Neural crest cell (in vitro differentiated cells): Measurements from ENCODE around the gene IFNA16. TPM values are rescaled to one million over a fixed set of nuclear protein-coding genes. Genes with fewer than 3 reads are reported as not detected.
"Not testable (repeated sequence)": the region's sequence is repeated elsewhere in the genome, so short reads cannot be mapped to it uniquely, and the experiment has no call there.

ENCODE experiments used
- DNase-seq: peaks from one replicate; pipeline ENCODE4 v3.0.0; 2021; ENCODE audit warnings: low read depth, mixed read lengths, low spot score
- H3K27ac Mint-ChIP-seq: one replicate; pipeline ENCODE4 v1.8.0; 2021; ENCODE audit warnings: mild to moderate bottlenecking, mixed read lengths; ENCODE audit not compliant: unreplicated experiment
- H3K27me3 Mint-ChIP-seq: 2 replicates; pipeline ENCODE4 v1.8.0; 2021; ENCODE audit warnings: low read depth, mild to moderate bottlenecking, mixed read lengths
- H3K36me3 Mint-ChIP-seq: 2 replicates; pipeline ENCODE4 v1.8.0; 2021; ENCODE audit warnings: low read depth, mild to moderate bottlenecking, mixed read lengths
- H3K4me1 Mint-ChIP-seq: 2 replicates; pipeline ENCODE4 v1.8.0; 2021; ENCODE audit warnings: mixed read lengths
- H3K4me3 Mint-ChIP-seq: one replicate; pipeline ENCODE4 v1.8.0; 2021; ENCODE audit warnings: mild to moderate bottlenecking, mixed read lengths
- H3K9me3 Mint-ChIP-seq: 2 replicates; pipeline ENCODE4 v1.8.0; 2021; ENCODE audit warnings: mixed read lengths
- CTCF ChIP-seq: fragments of 200-600 bp; sonication (generic); conservative IDR thresholded peaks from 2 replicates; pipeline ENCODE4 v1.5.0; 2021; ENCODE audit warnings: antibody characterized with exemption, mild to moderate bottlenecking
- total RNA-seq: library from RNA; stranded (reverse); gene quantifications from 2 replicates; pipeline ENCODE4 v1.2.1, GENCODE V29; 2021

IFNA16 gene
- total RNA-seq, 1 donor from 2014 or later, result not detected

- no peaks in the 10 kb centered on the region for H3K4me1 Mint-ChIP-seq
- no peak overlapping the region for H3K4me3 Mint-ChIP-seq
- H3K27ac Mint-ChIP-seq, result no peak overlapping the region
- peaks cover 16% of the 10 kb centered on the region for H3K27me3 Mint-ChIP-seq
- TF ChIP-seq CTCF, result no peak
- H3K9me3 Mint-ChIP-seq, result no peaks in the 10 kb centered on the region
- no peak for DNase-seq
- H3K36me3 Mint-ChIP-seq, result no peaks in the 10 kb centered on the region
These were observed 16.1 kb upstream of the IFNA16 start for GRCh38 chr9:21233258-21233657.

- Mint-ChIP-seq H3K27me3 (peaks cover 4% of the 10 kb centered on the region), H3K36me3 (no peaks in the 10 kb centered on the region), H3K27ac (no peak within 1 kb of the TSS), H3K9me3 (no peaks in the 10 kb centered on the region), H3K4me1 (no peaks in the 10 kb centered on the region), H3K4me3 (no peak within 1 kb of the TSS)
- no peak for DNase-seq
- no peak for TF ChIP-seq CTCF
These were observed 11.0 kb upstream of the IFNA16 start, which contains the start of gene IFNA17 for GRCh38 chr9:21228122-21228521. Gene IFNA17 (minus strand): TSS chr9:21228222. CDS start chr9:21228173, 49 bp downstream.

- not testable (repeated sequence) for H3K9me3 Mint-ChIP-seq, H3K27me3 Mint-ChIP-seq, H3K4me1 Mint-ChIP-seq, H3K27ac Mint-ChIP-seq, H3K36me3 Mint-ChIP-seq, H3K4me3 Mint-ChIP-seq, DNase-seq
- peak; percentile 54 for TF ChIP-seq CTCF
These were observed 3.4 kb downstream of the IFNA16 start for GRCh38 chr9:21213411-21214326.

DNA sequence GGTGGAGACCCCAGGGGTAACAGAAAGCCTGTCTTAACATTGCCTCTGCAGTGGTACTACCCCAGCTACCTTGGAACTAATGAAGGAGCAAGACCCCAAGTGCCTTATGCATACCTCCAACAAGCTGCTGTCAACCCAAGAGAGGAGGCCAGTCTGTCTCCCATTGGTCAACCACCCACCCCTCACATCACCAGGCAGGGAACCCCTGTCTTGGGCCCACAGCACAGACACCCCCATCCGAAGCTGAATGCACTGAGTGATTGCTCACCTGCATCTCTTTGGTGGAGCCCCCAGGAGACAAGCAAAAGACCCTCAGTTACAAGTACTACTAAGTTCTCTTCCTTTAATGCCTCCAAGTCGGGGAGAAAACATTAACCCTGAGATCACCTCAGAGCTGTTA lies 5.0 kb downstream of the IFNA16 start:
- not testable (repeated sequence) for DNase-seq, H3K36me3 Mint-ChIP-seq, H3K4me1 Mint-ChIP-seq, H3K9me3 Mint-ChIP-seq, H3K27me3 Mint-ChIP-seq, H3K4me3 Mint-ChIP-seq, H3K27ac Mint-ChIP-seq

- not testable (repeated sequence) for H3K27ac Mint-ChIP-seq, H3K4me1 Mint-ChIP-seq, H3K27me3 Mint-ChIP-seq, H3K4me3 Mint-ChIP-seq, H3K9me3 Mint-ChIP-seq, DNase-seq, H3K36me3 Mint-ChIP-seq
These were observed 6.3 kb downstream of the IFNA16 start for GRCh38 chr9:21210782-21211181.

GRCh38 chr9:21210311-21210710 lies 6.8 kb downstream of the IFNA16 start:
- Mint-ChIP-seq H3K4me3 (no peak overlapping the region), H3K9me3 (peaks cover 4% of the 10 kb centered on the region), H3K27me3 (no peaks in the 10 kb centered on the region), H3K36me3 (no peaks in the 10 kb centered on the region), H3K4me1 (peaks cover 7% of the 10 kb centered on the region), H3K27ac (no peak overlapping the region)
- DNase-seq, result no peak
- TF ChIP-seq CTCF, result no peak

GRCh38 chr9:21207043-21207442 lies 10.1 kb downstream of the IFNA16 start, which contains the start of gene IFNA10:
Gene IFNA10 (minus strand): TSS chr9:21207143. CDS start chr9:21207097, 46 bp downstream.
- not testable (repeated sequence) for DNase-seq

More at GRCh38 chr9:21207043-21207442, 10.1 kb downstream of the IFNA16 start, which contains the start of gene IFNA10:
- not testable (repeated sequence) for H3K9me3 Mint-ChIP-seq, H3K27me3 Mint-ChIP-seq, H3K27ac Mint-ChIP-seq, H3K4me1 Mint-ChIP-seq, H3K4me3 Mint-ChIP-seq, H3K36me3 Mint-ChIP-seq
